H4 (cell line): ENCODE measurements around the gene C11orf54. TPM values are rescaled to one million over a fixed set of nuclear protein-coding genes. Genes with fewer than 3 reads are reported as not detected.

Experiments
- DNase-seq: peaks from one replicate; pipeline ENCODE4 v3.0.0-alpha.2; 2015; ENCODE audit warnings: low spot score
- total RNA-seq: library from RNA; depleted of rRNA; stranded (reverse); fragments of >200 nt; shearing (Covaris generic); gene quantifications from 2 replicates; pipeline ENCODE4 v1.2.3, GENCODE V29; 2014; rRNA removed

The C11orf54 gene
- 8.6 and 14.3 TPM in 2 replicates for total RNA-seq

DNA sequence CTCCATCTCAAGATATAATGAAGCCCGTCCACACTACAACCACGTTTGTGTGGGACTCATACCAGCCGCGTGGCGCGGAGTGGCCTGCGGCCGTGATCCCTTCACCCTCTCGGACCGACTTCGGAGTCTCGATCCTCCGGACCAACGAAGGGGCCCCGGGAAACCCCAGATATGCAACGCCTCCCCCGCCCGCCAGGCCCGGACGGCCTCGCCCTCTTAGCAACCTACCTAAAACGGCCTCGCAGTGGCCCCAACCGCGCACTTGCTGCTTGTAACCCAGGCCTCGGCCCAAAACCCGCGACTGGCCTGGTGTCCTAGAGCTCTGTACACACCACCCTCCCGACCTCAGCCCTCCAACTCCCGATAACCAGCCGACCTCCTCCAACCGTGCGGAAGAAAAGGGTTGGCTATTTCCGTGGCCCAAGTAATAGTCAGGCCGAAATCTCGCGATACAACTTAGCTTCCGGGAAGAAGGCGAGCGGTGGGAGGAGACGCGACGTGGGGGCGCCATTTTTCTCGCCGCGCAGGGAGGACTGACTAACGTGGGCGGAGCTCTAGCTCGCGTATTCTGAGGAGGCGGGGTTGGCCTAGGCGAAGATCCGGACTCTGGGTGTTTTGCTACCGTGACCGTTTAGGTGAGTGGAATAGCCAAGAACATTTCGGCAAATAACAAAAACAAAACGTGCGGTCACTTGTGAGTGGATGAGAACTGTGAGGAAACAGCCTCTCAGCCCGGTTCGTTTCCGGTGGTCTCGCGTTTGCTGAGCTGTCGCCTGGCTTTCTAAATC is at the start of gene C11orf54, which contains the start of gene TAF1D:
C11orf54 (plus strand) TSS at position 579 of the 788 bp plus-strand sequence. CDS start 5,722 bp downstream, outside the sequence.
TAF1D (minus strand) TSS at position 402 of the 788 bp plus-strand sequence. CDS start 2,191 bp downstream, outside the sequence.
- DNase-seq = peak; percentile 97

DNA sequence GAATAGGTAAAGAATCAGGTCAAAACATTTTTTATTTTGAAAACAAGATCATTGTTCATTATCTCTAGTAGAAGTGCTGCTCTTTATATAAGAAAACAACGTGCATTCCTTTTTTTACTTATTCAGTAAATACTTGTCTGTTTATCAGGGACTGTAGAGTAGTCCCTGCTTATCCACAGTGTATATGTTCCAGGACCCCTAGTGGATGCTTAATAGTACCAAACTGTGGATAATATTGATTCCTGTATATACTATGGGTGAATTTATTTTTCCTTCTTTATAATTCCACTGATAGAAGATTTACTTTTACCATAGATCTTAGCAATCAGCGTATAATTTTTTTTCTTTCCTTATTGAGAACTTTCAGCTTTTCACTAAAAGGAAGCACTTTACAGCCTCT is 47.4 kb upstream of the C11orf54 start:
- no peak for DNase-seq

DNA sequence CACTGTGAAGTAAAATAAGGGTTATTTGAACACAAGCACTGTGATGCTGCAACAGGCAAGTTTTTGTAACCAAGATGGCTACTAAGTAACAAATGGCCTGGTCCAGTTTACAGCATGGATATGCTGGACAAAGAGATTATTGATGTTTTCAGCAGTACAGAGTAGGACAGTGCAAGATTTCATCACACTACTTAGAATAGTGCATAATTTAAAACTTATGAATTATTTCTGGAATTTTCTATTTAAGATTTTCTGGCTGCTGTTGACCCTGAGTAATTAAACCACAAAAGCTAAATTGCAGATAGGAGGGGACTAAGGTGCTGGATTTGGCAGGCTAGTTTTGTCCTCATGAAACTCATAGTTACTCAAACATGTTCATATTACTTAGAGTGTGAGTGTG is 46.9 kb upstream of the C11orf54 start:
- no peak for DNase-seq

DNA sequence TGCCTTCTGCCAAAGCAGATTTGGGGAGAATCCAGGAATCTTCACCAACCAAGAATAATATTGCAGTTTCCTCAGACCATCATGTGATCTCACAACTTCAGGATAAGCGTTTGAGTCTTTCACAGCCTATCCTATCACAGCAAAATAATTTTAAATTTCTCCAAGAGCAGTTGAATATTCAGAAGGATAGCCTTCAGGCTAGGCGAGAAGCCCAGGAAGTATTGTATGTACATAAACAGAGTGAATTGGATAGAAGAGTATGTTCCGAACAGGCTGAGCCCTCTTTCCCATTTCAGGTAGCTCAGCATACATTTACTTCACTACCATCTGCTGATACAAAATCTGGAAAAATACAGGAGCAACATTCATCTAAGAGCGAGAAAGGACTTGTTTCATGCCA is 43.9 kb upstream of the C11orf54 start:
- DNase-seq = no peak

DNA sequence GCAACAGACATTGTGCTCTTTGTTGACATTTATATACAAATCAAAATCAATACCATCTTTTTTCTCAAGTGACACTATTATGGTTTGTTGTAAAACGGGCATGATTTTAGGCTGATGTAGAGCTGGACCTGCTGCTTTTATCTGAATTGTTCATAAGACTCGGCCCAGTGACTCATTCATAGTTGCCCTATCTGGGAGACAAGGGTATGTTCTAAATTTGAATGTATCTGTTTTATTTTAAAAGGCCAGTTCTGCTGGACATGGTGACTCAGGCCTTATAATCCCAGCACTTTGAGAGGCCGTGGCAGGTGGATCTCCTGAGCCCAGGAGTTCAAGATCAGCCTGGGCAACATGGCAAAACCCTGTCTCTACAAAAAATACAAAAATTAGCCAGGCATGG is 40.6 kb upstream of the C11orf54 start:
- no peak for DNase-seq

DNA sequence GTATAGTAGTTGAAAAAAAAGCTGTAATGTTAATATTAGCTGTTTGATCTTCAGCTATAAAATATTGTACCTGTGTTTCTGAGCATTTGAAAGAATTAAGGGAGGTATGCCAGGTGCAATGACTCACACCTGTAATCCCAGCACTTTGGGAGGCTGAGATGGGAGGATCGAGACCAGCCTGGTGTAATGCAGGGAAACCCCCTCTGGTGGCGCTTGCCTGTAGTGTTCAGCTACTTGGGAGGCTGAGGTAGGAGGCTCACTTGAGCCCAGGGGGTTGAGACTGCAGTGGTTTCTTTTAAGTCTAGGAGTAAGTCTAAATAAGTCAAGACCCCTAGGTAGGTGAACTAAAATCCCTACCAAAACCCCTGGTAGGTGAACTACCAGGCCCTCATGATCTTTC is 37.2 kb upstream of the C11orf54 start:
- no peak for DNase-seq

DNA sequence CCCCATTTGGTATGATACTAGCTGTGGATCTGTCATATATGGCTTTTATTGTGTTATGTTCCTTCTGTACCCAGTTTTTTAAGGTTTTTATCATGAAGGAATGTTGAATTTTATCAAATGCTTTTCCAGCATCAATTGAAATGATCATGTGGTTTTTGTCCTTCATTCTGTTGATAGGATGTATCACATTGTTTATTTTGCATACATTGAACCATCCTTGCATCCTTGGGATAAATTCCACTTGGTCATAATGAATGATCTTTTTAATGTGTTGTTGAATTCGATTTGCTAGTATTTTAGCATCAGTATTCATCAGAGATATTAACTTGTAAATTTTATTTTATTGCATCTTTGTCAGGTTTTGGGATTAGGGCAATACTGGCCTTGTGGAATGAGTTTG is 31.2 kb upstream of the C11orf54 start:
- no peak for DNase-seq

DNA sequence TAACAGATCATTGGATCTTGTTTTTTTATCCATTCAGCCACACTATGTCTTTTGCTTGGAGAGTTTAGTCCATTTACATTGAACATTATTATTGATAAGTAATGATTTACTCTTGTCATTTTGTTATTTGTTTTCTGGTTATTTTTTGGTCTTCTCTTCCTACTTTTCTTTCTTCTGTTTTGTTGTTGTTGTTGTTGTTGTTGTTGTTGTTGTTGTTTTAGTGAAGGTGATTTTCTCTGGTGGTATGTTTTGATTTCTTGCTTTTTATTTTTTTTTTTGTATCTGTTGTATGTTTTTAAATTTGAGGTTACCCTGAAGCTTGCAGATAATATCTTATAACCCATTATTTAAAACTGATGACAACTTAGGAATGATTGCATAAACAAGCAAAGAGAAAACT is 28.8 kb upstream of the C11orf54 start:
- no peak for DNase-seq

DNA sequence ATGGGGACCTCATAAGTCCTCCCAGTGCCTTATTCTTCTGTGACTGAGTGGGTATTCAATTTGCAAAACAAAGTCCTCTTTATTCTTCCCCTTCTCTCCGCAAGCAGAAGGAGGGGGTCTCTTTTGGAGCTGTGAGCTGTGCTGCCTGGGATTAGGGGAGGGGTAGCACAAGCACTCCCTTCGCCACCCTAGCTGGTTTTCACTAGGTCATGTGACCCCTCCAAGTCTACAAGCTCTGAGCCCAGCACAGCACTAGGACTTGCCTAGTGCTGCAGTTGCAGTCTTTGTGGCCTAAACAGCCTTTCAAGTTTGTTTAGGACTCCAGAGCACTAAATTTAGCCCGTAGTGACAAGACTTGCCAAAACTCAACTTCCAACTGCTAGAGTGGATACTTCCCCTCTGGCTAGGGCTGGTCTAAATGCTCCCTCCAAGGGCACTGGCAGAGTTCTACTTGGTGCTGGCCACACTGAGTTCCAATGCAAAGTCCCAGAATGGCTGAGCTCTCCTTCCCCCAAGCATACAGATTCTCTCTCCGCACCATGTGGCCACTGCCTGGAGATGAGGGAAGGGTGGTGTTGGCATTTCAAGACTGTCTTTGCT is 25.6 kb upstream of the C11orf54 start:
- DNase-seq = no peak

DNA sequence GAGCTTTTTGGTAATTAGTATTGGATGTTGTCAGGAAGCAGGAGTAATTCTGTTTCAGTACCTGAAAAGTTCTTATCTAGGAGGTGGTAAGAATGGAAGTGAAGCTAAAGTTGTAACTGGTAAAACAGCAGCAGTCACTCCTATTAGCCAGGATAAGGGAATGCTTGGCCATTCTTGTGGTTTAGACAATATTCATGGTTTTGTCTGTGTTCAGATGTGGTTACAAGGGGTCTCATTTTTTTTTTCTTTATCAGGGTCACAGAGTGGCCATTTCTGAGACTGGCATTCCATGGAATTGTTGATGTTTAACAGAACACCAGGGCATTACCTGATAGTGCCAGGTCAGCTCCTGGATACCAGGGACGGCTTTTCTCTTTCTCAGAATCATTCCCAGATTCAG is 24.0 kb upstream of the C11orf54 start:
- DNase-seq = no peak

DNA sequence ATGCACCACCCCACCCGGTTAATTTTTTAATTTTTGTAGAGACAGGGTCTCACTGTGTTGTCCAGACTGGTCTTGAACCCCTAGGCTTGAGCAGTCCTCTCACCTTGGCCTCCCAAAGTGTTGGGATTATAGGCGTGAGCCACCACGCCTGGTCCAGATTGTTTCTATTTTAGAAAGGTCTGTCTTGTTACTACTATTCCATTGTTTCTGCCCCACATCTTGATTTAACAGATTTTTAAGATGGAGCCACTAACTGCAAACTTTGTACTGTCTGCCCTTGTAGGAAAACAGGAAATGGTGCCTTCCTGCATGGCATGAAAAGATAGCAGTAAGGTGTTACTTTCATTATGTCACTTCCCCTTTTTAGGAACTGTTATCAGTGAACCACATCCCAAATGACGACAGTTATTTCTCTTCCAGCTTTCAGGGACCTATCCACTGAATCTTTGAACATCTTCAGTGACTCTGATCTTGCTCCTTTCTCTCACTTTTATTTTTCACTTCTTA is 23.4 kb upstream of the C11orf54 start:
- DNase-seq = no peak

DNA sequence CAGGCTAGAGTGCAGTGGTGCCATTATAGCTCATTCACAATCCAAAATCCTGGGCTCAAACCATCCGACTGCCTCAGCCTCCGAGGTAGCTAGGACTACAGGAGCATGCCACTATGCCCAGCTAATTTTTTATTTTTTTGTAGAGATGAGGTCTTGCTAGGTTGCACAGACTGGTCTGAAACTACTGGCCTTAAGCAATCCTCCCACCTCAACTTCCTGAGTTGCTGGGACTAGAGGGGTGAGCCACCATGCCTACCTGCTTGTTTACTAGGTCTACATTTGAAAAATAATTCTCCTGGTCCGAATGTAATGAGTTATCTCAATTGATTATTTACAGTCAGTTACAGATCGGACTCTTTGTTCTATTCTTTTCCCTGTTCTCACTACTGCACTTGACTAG is 22.2 kb upstream of the C11orf54 start:
- no peak for DNase-seq

DNA sequence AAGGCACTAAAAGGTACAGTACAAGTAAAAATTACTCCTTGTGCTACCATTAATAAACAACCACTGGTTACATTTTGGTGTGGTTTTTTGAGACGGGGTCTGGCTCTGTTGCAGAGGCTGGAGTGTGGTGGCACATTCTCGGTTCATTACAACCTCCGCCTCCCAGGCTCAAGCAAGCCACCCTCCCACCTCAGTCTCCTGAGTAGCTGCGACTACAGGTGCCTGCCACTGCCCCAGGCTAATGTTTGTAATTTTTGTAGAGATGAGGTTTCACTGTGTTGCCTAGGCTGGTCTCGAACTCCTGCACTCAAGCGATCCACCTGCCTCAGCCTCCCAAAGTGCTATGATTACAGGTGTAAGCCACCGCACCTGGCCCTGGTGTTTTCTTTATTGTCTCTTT is 20.9 kb upstream of the C11orf54 start:
- no peak for DNase-seq

DNA sequence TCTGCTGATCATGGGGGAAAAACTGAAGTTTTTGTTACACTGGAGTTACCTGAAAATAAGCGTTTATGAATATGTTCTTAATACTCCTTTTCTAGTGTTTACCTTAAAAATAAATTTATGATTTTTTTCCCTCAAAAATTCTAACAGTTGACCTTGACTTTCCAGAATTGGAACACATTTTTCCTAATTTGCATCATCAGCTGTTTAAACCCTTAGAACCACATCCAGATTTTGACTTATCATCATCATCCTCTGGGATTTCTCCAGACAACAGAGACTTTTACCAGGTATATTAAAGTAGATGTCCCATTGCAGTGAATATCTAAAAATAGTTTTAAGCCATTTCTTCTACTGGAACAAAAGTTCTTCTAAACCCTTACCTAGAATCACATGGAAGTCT is 17.4 kb upstream of the C11orf54 start:
- no peak for DNase-seq

DNA sequence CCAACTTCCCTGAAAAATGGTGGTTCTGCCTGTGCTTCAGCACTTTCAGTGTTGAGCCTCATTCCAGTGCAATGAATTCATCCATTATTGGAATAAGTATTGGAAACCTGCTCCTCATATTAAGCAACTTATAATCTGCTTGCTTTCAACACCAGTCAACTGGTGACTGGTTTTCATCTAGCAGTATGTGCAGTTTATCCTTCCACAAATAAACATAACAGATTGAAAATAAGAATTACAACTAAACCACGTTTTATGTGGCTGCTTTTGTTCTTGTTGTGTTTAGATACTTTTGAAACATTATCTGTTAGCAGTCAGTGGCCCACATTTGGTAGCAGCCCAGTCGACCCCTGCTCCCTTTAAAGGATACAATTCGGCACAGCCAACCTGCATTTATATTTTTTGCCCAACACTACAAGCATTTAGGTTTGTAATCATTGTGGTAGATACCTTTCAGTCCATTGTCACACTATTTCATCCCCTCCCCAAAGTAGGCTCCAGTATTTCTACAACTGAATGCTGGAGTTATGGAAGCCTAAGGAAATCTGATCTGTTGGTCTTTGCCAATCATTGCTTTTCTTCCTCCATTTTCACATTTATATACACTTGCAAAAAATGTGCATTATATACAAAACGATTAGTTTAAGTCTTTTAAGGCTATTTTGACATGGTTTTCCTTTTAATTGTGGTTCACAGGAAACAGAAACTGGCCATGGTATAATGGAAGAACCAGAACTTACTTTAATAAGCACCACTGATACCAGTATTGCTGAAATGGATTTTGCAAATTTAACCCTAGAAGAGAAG is 13.3 kb upstream of the C11orf54 start:
- DNase-seq = no peak

DNA sequence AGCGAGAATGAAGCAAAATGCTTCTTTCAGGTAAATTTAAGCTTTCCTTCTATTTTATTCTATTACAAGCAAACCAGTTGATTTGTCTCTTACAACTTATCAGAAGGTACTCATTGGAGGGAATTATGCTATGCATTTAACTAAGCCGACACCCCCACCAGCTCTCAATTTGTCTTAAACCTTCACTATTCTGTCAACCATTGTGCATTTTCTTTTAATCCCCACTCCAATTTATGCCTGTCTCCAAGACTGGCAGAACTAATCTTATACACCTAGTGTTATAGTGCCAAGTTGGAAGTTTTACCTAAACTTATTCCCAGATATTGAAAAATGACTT is 12.7 kb upstream of the C11orf54 start:
- DNase-seq = no peak

DNA sequence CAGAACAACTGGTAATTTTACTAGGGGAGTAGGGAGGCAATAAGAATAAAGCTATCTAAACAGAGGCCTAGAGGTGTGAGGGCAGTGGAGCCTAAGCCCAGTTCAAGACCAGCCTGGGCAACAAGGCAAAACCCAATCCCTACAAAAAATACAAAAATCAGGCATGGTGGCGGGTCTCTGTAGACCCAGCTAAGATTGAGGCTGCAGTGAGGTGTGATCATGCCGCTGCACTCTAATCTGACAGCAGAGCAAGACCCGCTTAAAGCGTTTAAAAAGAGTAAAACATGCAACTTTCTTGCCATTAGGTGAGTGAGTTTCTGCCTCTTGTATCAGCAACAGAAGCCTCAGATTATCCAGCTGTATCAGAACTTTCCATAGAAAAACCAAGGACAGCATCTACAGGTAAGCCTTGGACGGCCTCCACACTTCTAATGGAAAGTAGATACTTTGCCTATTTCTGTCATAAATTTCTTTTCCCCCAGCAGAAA is 12.3 kb upstream of the C11orf54 start:
- no peak for DNase-seq

DNA sequence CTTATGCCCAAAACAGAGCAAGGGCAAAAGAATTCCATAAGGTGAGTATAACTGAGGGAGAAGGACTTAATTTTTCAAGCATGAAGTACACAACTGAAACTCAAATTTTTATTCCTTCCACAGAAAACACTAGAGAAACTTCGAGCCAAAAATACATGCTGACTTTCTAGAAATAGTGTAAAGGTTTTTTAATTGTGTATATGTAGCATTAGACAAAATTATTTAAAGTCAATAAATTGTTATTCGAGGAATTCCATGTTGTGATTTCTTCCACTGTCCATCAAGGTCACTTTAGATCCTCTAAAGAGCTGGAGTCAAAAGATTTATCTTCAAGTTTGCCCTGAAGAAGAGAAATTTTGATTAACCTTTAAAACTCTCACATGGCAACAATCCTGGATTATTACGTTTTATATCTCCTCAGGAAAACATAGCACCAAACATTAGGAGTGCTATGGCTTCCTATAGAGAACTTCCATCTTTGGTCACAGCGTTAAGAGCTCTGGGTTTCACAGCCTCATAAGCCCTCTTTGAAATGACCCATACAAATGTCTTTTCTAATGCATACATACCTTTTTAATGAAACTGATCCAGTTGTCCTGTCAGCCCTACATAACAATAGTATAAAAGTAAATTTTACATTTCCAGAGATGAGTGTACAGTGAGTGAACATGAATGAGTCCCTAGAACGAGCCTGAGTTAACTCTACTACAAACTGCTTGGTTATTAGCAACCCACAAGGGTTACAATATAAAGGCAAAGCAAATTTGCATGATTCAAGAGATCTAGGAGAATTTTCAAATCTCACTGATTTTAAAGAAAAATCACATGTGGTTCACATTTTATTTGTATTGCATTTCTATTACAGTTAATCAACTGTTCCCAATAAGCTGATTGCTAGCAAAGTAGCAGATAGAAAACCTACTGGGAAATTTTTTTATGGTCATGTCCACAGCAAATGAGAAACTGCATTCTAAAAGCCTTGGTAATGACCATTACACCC is 11.1 kb upstream of the C11orf54 start:
- DNase-seq = no peak

DNA sequence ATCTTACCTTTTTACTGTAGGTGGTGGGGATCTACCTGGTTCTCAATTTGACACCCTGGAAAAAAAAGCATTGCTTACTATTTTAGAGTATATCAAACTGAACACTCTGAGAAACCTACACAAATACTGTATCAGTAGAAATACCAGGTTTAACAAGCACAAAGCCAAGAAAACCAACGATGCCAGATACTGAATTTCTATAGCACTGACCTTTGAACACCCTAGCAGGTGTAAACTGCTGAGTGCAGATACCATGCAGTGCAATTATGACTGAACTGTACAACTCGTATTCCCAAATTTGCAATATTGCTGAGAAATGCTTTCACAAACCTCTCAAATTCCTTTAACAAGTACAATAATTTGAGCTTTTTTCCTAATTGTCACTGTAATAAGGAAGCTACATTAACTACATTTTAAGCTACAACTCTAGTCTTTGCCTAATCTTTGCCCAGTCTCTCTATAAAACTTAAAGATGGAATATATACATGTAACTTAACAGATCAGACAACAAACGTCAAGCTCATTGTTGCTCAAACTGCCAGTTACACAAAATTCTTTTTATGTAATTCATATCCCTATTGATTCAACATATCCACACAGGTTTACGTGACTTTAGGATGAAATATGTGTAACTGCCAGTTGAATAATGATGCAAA is 9.1 kb upstream of the C11orf54 start:
- no peak for DNase-seq

DNA sequence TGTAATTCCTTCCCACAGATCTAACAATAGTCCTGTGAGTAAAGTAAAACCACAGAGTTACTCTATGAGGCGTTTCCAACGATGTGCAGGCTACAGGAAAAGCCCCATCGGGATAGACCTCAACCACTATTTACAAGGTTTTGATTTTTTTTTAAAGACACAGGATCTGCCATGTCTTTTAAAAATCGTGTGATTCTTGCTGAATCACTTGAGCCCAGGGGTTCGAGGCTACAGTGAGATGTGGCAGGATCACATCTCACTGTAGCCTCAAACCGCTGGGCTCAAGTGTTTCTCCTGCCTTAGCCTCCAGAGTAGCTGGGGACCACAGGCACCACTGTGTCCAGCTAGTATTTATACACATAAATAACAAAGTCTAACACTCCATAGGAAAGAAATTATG is 8.0 kb upstream of the C11orf54 start:
- no peak for DNase-seq
